H1 (cell line): ENCODE results near the gene MPV17. TPM values are rescaled to one million over a fixed set of nuclear protein-coding genes. Genes with fewer than 3 reads are reported as not detected.
A peak's percentile ranks its signal among the peaks of the same experiment; 100 is the strongest.

Experiments
- CTCF ChIA-PET: fragments of 300-600 bp; sonication (Branson Sonifier 250); formaldehyde crosslinking; loops from one replicate; lab custom pipeline; 2021; ENCODE audit not compliant: partially characterized antibody; lab: Charles Lee
- POLR2A ChIA-PET: fragments of 300-600 bp; sonication (Branson Sonifier 250); formaldehyde crosslinking; loops from one replicate; lab custom pipeline; 2021; ENCODE audit warnings: inconsistent platforms; ENCODE audit not compliant: partially characterized antibody; lab: Charles Lee
- DNase-seq, 2 experiments: peaks; one replicate each; pipeline versions ENCODE4 v3.0.0 to v3.0.0-alpha.2; 2010 to 2022; ENCODE audit warnings: low spot score in 2 of 2, low read depth in 1 of 2, mixed read lengths in 1 of 2
- FAIRE-seq: peaks from 2 replicates; lab custom pipeline; 2011; peaks lifted over from hg19 to GRCh38; lab: Jason Lieb, UNC
- H2AFZ ChIP-seq: 2 replicates; pipeline ENCODE4 v1.8.1; 2012; ENCODE audit warnings: low read length, inconsistent platforms
- H2AK5ac ChIP-seq: 2 replicates; pipeline ENCODE4 v1.6.1; 2013; ENCODE audit warnings: low read depth, low read length
- H2BK120ac ChIP-seq: replicated peaks from 2 replicates; pipeline ENCODE3; 2013; ENCODE audit warnings: low read depth, low read length, inconsistent platforms
- H2BK12ac ChIP-seq: 2 replicates; pipeline ENCODE4 v1.6.1; 2013; ENCODE audit warnings: low read depth, low read length
- H2BK15ac ChIP-seq: 2 replicates; pipeline ENCODE4 v1.6.1; 2013; ENCODE audit warnings: low read length
- H2BK20ac ChIP-seq: 2 replicates; pipeline ENCODE4 v1.6.1; 2013; ENCODE audit warnings: low read length
- H2BK5ac ChIP-seq: 2 replicates; pipeline ENCODE4 v1.6.1; 2013; ENCODE audit warnings: low read depth, low read length
- H3K14ac ChIP-seq: 2 replicates; pipeline ENCODE4 v1.6.1; 2013; ENCODE audit warnings: inconsistent platforms; ENCODE audit not compliant: insufficient read length
- H3K18ac ChIP-seq: 2 replicates; pipeline ENCODE4 v1.6.1; 2013; ENCODE audit warnings: low read length; ENCODE audit errors: extremely low read depth
- H3K23ac ChIP-seq: 2 replicates; pipeline ENCODE4 v1.6.1; 2013; ENCODE audit warnings: inconsistent platforms; ENCODE audit not compliant: insufficient read length
- H3K23me2 ChIP-seq: 2 replicates; pipeline ENCODE4 v1.6.1; 2013; ENCODE audit warnings: low read depth, low read length
- H3K27ac ChIP-seq: 2 replicates; pipeline ENCODE4 v1.6.1; 2011; ENCODE audit warnings: low read depth, low read length, inconsistent platforms
- H3K27me3 ChIP-seq, 4 experiments: replicated peaks in 1 of 4; 1 replicate in 1 of 4; 2 replicates in 3 of 4; pipeline versions ENCODE4 v1.6.1 to v1.8.1; 2011 to 2013; ENCODE audit warnings: low read length in 3 of 4, mild to moderate bottlenecking in 3 of 4, inconsistent platforms in 2 of 4, mixed read lengths in 2 of 4, moderate library complexity in 1 of 4; ENCODE audit not compliant: control insufficient read depth in 3 of 4, insufficient read depth in 3 of 4; ENCODE audit errors: extremely low read depth in 1 of 4
- H3K36me3 ChIP-seq, 4 experiments: 2 replicates each; pipeline versions ENCODE4 v1.6.1 to v1.8.1; 2011 to 2013; ENCODE audit warnings: mild to moderate bottlenecking in 4 of 4, low read length in 3 of 4, moderate library complexity in 2 of 4, control low read depth in 1 of 4, inconsistent platforms in 1 of 4; ENCODE audit not compliant: insufficient read depth in 4 of 4, control insufficient read depth in 2 of 4
- H3K4ac ChIP-seq: replicated peaks from 2 replicates; pipeline ENCODE3; 2013; ENCODE audit warnings: low read length, low read depth, mixed read lengths, inconsistent platforms; ENCODE audit not compliant: insufficient read length
- H3K4me1 ChIP-seq, 4 experiments: replicated peaks in 1 of 4; 1 replicate in 1 of 4; 2 replicates in 3 of 4; pipeline versions ENCODE4 v1.6.1 to v1.8.1; 2011 to 2013; ENCODE audit warnings: low read length in 3 of 4, inconsistent platforms in 2 of 4, mixed read lengths in 1 of 4; ENCODE audit not compliant: insufficient read depth in 4 of 4, control insufficient read depth in 3 of 4
- H3K4me2 ChIP-seq, 2 experiments: 2 replicates each; pipeline versions ENCODE4 v1.6.1 to v1.8.1; 2011 to 2013; ENCODE audit warnings: low read depth in 2 of 2, low read length in 2 of 2, control low read depth in 1 of 2, inconsistent platforms in 1 of 2, mild to moderate bottlenecking in 1 of 2; ENCODE audit not compliant: insufficient read depth in 1 of 2
- H3K4me3 ChIP-seq, 4 experiments: fragments of 200-600, 300-600 bp in 1 of 4; sonication (generic), shearing (Covaris generic), sonication (Bioruptor Twin) in 1 of 4; 2 replicates each; pipeline versions ENCODE4 v1.5.1 to v1.8.1; 2011 to 2016; ENCODE audit warnings: low read length in 4 of 4, low read depth in 3 of 4, control low read depth in 2 of 4, inconsistent platforms in 2 of 4, mild to moderate bottlenecking in 2 of 4, mixed read lengths in 1 of 4, moderate library complexity in 1 of 4; ENCODE audit not compliant: insufficient read depth in 2 of 4; ENCODE audit errors: extremely low read depth in 1 of 4
- H3K56ac ChIP-seq: replicated peaks from 2 replicates; pipeline ENCODE3; 2013; ENCODE audit warnings: low read depth, mild to moderate bottlenecking, mixed read lengths, low read length, inconsistent platforms; ENCODE audit not compliant: insufficient read length
- H3K79me1 ChIP-seq: 2 replicates; pipeline ENCODE4 v1.6.1; 2013; ENCODE audit warnings: low read depth, low read length, control low read depth
- H3K79me2 ChIP-seq, 2 experiments: 2 replicates each; pipeline versions ENCODE4 v1.6.1 to v1.8.1; 2012 to 2013; ENCODE audit warnings: low read length in 2 of 2, mild to moderate bottlenecking in 2 of 2, inconsistent platforms in 1 of 2; ENCODE audit not compliant: insufficient read depth in 2 of 2, control insufficient read depth in 1 of 2
- H3K9ac ChIP-seq, 4 experiments: replicated peaks in 1 of 4; 1 replicate in 1 of 4; 2 replicates in 3 of 4; pipeline versions ENCODE4 v1.6.1 to v1.8.1; 2011 to 2013; ENCODE audit warnings: low read depth in 3 of 4, low read length in 3 of 4, control low read depth in 2 of 4, mild to moderate bottlenecking in 2 of 4, moderate library complexity in 2 of 4, inconsistent platforms in 1 of 4; ENCODE audit errors: extremely low read depth in 1 of 4
- H3K9me3 ChIP-seq, 2 experiments: 2 replicates each; pipeline versions ENCODE4 v1.6.1 to v1.8.1; 2012 to 2013; ENCODE audit warnings: mild to moderate bottlenecking in 2 of 2, moderate library complexity in 2 of 2, control low read depth in 1 of 2, inconsistent platforms in 1 of 2, low read depth in 1 of 2, low read length in 1 of 2, mixed read lengths in 1 of 2; ENCODE audit not compliant: insufficient read depth in 2 of 2
- H4K20me1 ChIP-seq, 2 experiments: replicated peaks in 1 of 2; 2 replicates each; pipeline versions ENCODE3 to v1.8.1; 2011 to 2013; ENCODE audit warnings: inconsistent platforms in 2 of 2, low read length in 2 of 2, mild to moderate bottlenecking in 1 of 2; ENCODE audit not compliant: insufficient read depth in 2 of 2, control insufficient read depth in 1 of 2
- H4K5ac ChIP-seq: 2 replicates; pipeline ENCODE4 v1.6.1; 2013; ENCODE audit warnings: low read length, low read depth, mixed read lengths, inconsistent platforms; ENCODE audit not compliant: insufficient read length
- H4K8ac ChIP-seq: 2 replicates; pipeline ENCODE4 v1.8.0; 2013; ENCODE audit warnings: mild to moderate bottlenecking, moderate library complexity, low read length, inconsistent platforms; ENCODE audit not compliant: insufficient read depth; ENCODE audit errors: extremely low read depth
- H4K91ac ChIP-seq: replicated peaks from 2 replicates; pipeline ENCODE3; 2013; ENCODE audit warnings: low read length, mixed read lengths, inconsistent platforms; ENCODE audit not compliant: insufficient read length
- CTCF ChIP-seq, 3 experiments: IDR thresholded peaks; 1 replicate in 2 of 3; 2 replicates in 1 of 3; pipeline versions ENCODE4 v1.5.1 to v1.6.1; 2011; ENCODE audit warnings: low read length in 3 of 3, mild to moderate bottlenecking in 3 of 3, inconsistent platforms in 2 of 3, low read depth in 1 of 3, moderate library complexity in 1 of 3; ENCODE audit not compliant: insufficient read depth in 1 of 3; ENCODE audit errors: control extremely low read depth in 1 of 3
- JUND ChIP-seq: IDR thresholded peaks from 2 replicates; pipeline ENCODE4 v1.6.1; 2011; ENCODE audit warnings: mild to moderate bottlenecking, improper control_type of control experiment, low read length
- POLR2AphosphoS5 ChIP-seq: IDR thresholded peaks from 2 replicates; pipeline ENCODE4 v1.6.1; 2011; ENCODE audit warnings: low read depth, low read length
- SRF ChIP-seq: IDR thresholded peaks from 2 replicates; pipeline ENCODE4 v1.6.1; 2011; ENCODE audit warnings: mild to moderate bottlenecking, low read depth, low read length, moderate library complexity
- TAF7 ChIP-seq: optimal IDR thresholded peaks from 2 replicates; pipeline ENCODE3; 2011; ENCODE audit warnings: low read depth, mild to moderate bottlenecking, inconsistent platforms, low read length, moderate library complexity, borderline replicate concordance
- TCF12 ChIP-seq: IDR thresholded peaks from 2 replicates; pipeline ENCODE4 v1.6.1; 2011; ENCODE audit warnings: low read depth, mild to moderate bottlenecking, low read length
- WGBS, 2 experiments: shearing (Covaris generic) in 1 of 2; methylation state at CpG; one replicate each; pipeline versions ENCODE4 v1.1.6 to v1.1.7; 2013 to 2015; ENCODE audit warnings: low lambda C conversion rate in 2 of 2, mixed read lengths in 2 of 2, inconsistent platforms in 1 of 2, low coverage in 1 of 2, missing lambda C conversion rate in 1 of 2; ENCODE audit not compliant: insufficient replicate concordance in 2 of 2, insufficient coverage in 1 of 2, insufficient read length in 1 of 2; ENCODE audit errors: extremely low coverage in 1 of 2, missing lambda C conversion rate in 1 of 2; 5-methylcytosine and 5-hydroxymethylcytosine counted together
- polyA plus RNA-seq, 7 experiments: library from polyadenylated mRNA; depleted of rRNA in 3 of 7; stranded (reverse) in 5 of 7; unstranded in 2 of 7; fragments of >200 nt in 5 of 7; fragments of 200-250 nt in 2 of 7; gene quantifications; 1 replicate in 5 of 7; 2 replicates in 1 of 7; 4 replicates in 1 of 7; pipeline versions ENCODE4 v1.2.1 to v1.2.3, GENCODE V29; 2011 to 2013; ENCODE audit warnings: missing spikeins in 2 of 7, mixed read lengths in 2 of 7
- total RNA-seq: library from RNA; stranded (reverse); fragmentation: NEBNext Ultra II Directional; extraction: Animal tissue kit (Norgen Biotek cat#: 25700); gene quantifications from 2 replicates; pipeline ENCODE4 v1.2.1, GENCODE V29; 2021

Gene MPV17
- total and polyA plus RNA-seq, 2 of the 8 experiments (the other 6 are each of a cell fraction or from before 2014, with no cell fraction given) = 45.2 to 181 TPM

- Histone ChIP-seq H2AFZ (no peak overlapping the region), H2BK20ac (peak overlapping the region; percentile 16; the same call in 1 of the 2 replicates), H2BK12ac (no peak overlapping the region), H4K20me1 (no peaks in the 10 kb centered on the region), H3K4ac (no peak overlapping the region), H3K4me1 (peaks cover 0 to 5% (median 0%) of the 10 kb centered on the region in 4 experiments; a peak in 2 of 7 replicates), H4K8ac (no peak overlapping the region), H3K4me2 (no peak overlapping the region), H3K79me1 (no peaks in the 10 kb centered on the region), H3K23ac (no peak overlapping the region), H3K9ac (no peak overlapping the region), H3K23me2 (no peaks in the 10 kb centered on the region), H2BK5ac (no peak overlapping the region), H3K18ac (no peak overlapping the region), H2BK15ac (no peak overlapping the region), H3K79me2 (no peaks in the 10 kb centered on the region), H4K91ac (no peak overlapping the region), H3K9me3 (no peaks in the 10 kb centered on the region), H3K27me3 (peaks cover 0 to 7% (median 2%) of the 10 kb centered on the region in 4 experiments; a peak in 2 of 7 replicates), H3K4me3 (no peak overlapping the region), H3K14ac (no peak overlapping the region), H3K36me3 (no peaks in the 10 kb centered on the region), H2BK120ac (no peak overlapping the region), H3K27ac (no peak overlapping the region), H3K56ac (no peak overlapping the region), H4K5ac (no peak overlapping the region), H2AK5ac (no peak overlapping the region)
- CTCF ChIA-PET = interaction anchor here (1.1 to 14.1 kb wide), 10 partner anchors 8 to 329 kb away, joined by 3 to 288 read pairs (median 16); partner anchors contain the start of genes DNAJC5G, SLC30A3 and TRIM54
- 83% methylated on average over 11 of the region's 11 CpGs; no CpG with 5 or more reads in 1 of the 2 experiments for WGBS, 2 experiments
- no peak for DNase-seq
- POLR2A ChIA-PET = interaction anchor here (1.0 to 4.9 kb wide), 5 partner anchors 10 to 50 kb away, joined by 3 to 22 read pairs (median 4); partner anchors contain the start of genes TRIM54 and UCN
- no peak for FAIRE-seq
- TF ChIP-seq POLR2AphosphoS5 (no peak), CTCF (IDR thresholded peaks at IDR 0.05; ENCODE audit: control extremely low read depth in 1 of 3, insufficient read depth in 1 of 3, low read depth in 1 of 3, low read length in 3 of 3) (no peak), TCF12 (no peak), SRF (no peak), TAF7 (no peak), JUND (no peak)
Observed at GRCh38 chr2:27271631-27272340, 51.1 kb downstream of the MPV17 start.
